Kidney (tissue), 14 donors: ENCODE data around the gene SENP8. TPM values are rescaled to one million over a fixed set of nuclear protein-coding genes. Genes with fewer than 3 reads are reported as not detected.

Experiments used
- DNase-seq, 5 donors: peaks; one replicate each; pipeline ENCODE4 v3.0.0-alpha.2; 2013 to 2020
- FAIRE-seq: peaks from 2 replicates; lab custom pipeline; 2012; peaks lifted over from hg19 to GRCh38; lab: Jason Lieb, UNC
- H3K27ac ChIP-seq, 2 donors: one replicate each; pipeline ENCODE4 v1.7.0; 2013; ENCODE audit warnings: low read depth in 2 of 2, low read length in 2 of 2, inconsistent platforms in 1 of 2
- H3K27me3 ChIP-seq: one replicate; pipeline ENCODE4 v1.7.1; 2013; ENCODE audit warnings: low read length, inconsistent platforms; ENCODE audit not compliant: control insufficient read depth, insufficient read depth
- H3K36me3 ChIP-seq, 3 donors: one replicate each; pipeline versions ENCODE4 v1.7.0 to v1.7.1; 2013; ENCODE audit warnings: low read length in 3 of 3, control low read depth in 1 of 3, inconsistent platforms in 1 of 3; ENCODE audit not compliant: insufficient read depth in 3 of 3, control insufficient read depth in 2 of 3
- H3K4me1 ChIP-seq, 3 donors: one replicate each; pipeline versions ENCODE4 v1.7.0 to v1.7.1; 2013; ENCODE audit warnings: low read length in 3 of 3, inconsistent platforms in 1 of 3, low read depth in 1 of 3; ENCODE audit not compliant: control insufficient read depth in 2 of 3, insufficient read depth in 2 of 3
- H3K4me3 ChIP-seq, 3 donors: one replicate each; pipeline versions ENCODE4 v1.7.0 to v1.8.1; 2013; ENCODE audit warnings: low read length in 3 of 3, control low read depth in 1 of 3, inconsistent platforms in 1 of 3
- H3K9ac ChIP-seq, 3 donors: one replicate each; pipeline versions ENCODE4 v1.7.0 to v1.7.1; 2013; ENCODE audit warnings: low read length in 3 of 3, control low read depth in 1 of 3, inconsistent platforms in 1 of 3
- H3K9me3 ChIP-seq, 3 donors: one replicate each; pipeline versions ENCODE4 v1.7.0 to v1.7.1; 2013; ENCODE audit warnings: low read length in 3 of 3, control low read depth in 1 of 3, inconsistent platforms in 1 of 3; ENCODE audit not compliant: control insufficient read depth in 2 of 3, insufficient read depth in 1 of 3
- intact Hi-C: fragments of 100-400 bp; cut with DNase I; formaldehyde crosslinking; loops from one replicate; pipeline ENCODE4 v1.11.1; 2022
- polyA plus RNA-seq: library from polyadenylated mRNA; stranded (reverse); fragments of 350-450 nt; fragmentation: Illumina TruSeq; extraction: RNeasy Lipid Tissue Mini Kit (QIAGEN cat#74804); gene quantifications from one replicate; pipeline ENCODE4 v1.2.3, GENCODE V29; 2014; ENCODE audit warnings: low read depth, low replicate concordance; ENCODE audit not compliant: insufficient read depth
- total RNA-seq: library from RNA; stranded (reverse); fragmentation: NEBNext Ultra II Directional; extraction: Animal tissue kit (Norgen Biotek cat#: 25700); gene quantifications from one replicate; pipeline ENCODE4 v1.2.1, GENCODE V29; 2021
- TF ChIP-seq, protein P1 (sequence below): IDR thresholded peaks from 3 replicates; pipeline ENCODE4 v1.5.1; 2012; ENCODE audit warnings: mild to moderate bottlenecking, moderate library complexity, borderline replicate concordance; ENCODE audit not compliant: insufficient read depth; ENCODE audit errors: extremely low read depth
- donor health status: control.
- donor health status: control.
- donor health status: control.
- donor health status: control.
- donor health status: control.
- donor health status: DM: yes; HTN: yes; CAD: no.
- donor health status: Normal renal cell carcinoma (clear cell type).

The SENP8 gene
- total and polyA plus RNA-seq, 2 donors from 2014 or later = 4.8 to 5.6 TPM

DNA sequence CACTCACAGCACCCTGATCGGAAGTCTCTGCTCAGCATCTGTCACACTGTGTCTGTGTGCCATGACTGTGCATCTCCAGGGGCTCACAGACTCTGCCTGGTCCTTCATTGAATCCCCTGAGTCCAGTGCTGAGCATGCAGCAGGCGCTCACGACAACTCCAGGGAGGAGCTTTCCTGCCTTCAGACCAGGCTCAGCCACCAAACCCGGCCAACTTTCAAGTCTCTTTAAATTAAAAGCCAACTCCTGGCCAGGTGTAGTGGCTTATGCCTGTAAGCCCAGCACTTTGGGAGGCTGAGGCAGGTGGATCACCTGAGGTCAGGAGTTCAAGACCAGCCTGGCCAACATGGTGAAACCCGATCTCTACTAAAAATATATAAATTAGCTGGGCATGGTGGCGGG lies 55.2 kb downstream of the SENP8 start:
- Histone ChIP-seq H3K9ac (no peak overlapping the region), H3K36me3 (no peaks in the 10 kb centered on the region), H3K9me3 (no peaks in the 10 kb centered on the region), H3K27ac (no peak overlapping the region), H3K4me3 (no peak overlapping the region), H3K27me3 (no peaks in the 10 kb centered on the region), H3K4me1 (peaks cover 0 to 6% (median 0%) of the 10 kb centered on the region in 3 donors)
- no peak for DNase-seq
- intact Hi-C loops = no loop called here
- FAIRE-seq = no peak
- TF ChIP-seq, protein P1, sequence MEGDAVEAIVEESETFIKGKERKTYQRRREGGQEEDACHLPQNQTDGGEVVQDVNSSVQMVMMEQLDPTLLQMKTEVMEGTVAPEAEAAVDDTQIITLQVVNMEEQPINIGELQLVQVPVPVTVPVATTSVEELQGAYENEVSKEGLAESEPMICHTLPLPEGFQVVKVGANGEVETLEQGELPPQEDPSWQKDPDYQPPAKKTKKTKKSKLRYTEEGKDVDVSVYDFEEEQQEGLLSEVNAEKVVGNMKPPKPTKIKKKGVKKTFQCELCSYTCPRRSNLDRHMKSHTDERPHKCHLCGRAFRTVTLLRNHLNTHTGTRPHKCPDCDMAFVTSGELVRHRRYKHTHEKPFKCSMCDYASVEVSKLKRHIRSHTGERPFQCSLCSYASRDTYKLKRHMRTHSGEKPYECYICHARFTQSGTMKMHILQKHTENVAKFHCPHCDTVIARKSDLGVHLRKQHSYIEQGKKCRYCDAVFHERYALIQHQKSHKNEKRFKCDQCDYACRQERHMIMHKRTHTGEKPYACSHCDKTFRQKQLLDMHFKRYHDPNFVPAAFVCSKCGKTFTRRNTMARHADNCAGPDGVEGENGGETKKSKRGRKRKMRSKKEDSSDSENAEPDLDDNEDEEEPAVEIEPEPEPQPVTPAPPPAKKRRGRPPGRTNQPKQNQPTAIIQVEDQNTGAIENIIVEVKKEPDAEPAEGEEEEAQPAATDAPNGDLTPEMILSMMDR = no peak

DNA sequence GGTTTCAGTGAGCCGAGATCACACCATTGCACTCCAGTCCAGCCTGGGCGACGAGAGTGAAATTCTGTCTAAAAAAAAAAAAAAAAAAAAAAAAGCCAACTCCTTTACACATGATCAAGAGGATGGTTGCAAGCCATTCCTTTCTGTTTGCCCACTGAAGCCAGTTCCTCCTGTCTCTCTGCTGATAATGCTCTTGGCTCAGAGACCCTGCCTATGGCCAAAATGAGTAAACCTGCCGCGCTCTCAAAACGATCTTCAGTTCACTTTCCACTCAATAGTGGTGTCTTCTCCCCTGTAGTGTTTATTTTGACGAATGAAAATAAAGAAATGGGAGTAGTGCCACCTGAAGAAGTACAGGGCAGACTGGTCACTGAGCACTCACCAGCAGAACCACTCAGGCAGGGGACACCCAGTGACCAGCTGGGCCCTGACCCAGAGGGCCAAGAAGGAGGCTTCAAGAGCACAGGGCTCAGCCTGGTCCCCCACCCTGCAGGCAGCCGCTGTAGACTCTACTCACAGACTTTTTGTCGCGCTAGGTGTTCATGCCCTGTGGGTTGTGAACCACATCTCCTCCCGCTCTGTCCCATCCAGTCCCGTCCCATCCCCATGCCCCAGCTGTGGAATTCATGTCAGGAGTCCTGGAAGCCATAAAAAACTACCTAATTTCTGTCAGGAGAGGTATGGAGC lies 55.8 kb downstream of the SENP8 start:
- H3K9ac ChIP-seq = no peak overlapping the region
- intact Hi-C loops = no loop called here
- H3K9me3 ChIP-seq = no peaks in the 10 kb centered on the region
- no peak overlapping the region for H3K27ac ChIP-seq
- DNase-seq (no peak), FAIRE-seq (no peak)
- no peaks in the 10 kb centered on the region for H3K36me3 ChIP-seq
- H3K27me3 ChIP-seq = no peaks in the 10 kb centered on the region
- H3K4me3 ChIP-seq = no peak overlapping the region
- peaks cover 0 to 6% (median 0%) of the 10 kb centered on the region in 3 donors for H3K4me1 ChIP-seq
- TF ChIP-seq, protein P1 = no peak

DNA sequence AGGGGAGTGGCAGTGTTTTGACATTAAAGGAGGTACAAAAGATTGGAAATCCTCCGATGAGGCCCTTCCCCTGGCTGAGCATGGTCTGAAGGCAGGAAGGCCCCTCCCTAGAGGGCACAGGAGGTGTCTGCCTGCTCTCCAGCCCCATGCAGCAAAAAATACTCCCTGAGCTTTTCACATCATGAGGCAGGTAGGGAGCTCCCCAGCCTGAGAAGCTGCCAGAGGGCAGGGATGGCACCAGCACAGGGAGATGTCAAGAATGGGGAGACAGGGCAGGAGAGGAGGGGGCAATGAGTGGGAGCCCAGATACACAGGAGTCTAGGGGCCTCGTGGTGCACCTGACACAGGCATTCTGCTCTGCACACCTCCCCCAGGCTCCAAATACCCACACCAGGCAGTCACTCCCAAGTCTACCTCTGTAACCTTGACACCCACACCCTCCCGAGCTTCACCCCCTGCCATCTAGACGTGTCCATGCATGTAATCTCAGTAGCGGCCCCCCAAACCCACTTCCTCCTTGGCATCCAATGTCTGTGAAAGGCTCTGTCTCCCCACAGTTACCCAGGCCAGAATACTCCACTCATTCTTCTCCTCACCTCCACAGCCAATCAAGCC lies 56.5 kb downstream of the SENP8 start:
- Histone ChIP-seq H3K9me3 (no peaks in the 10 kb centered on the region), H3K27me3 (no peaks in the 10 kb centered on the region), H3K36me3 (no peaks in the 10 kb centered on the region), H3K27ac (no peak overlapping the region), H3K4me3 (no peak overlapping the region), H3K9ac (no peak overlapping the region), H3K4me1 (peaks cover 0 to 8% (median under 1%) of the 10 kb centered on the region in 3 donors)
- TF ChIP-seq, protein P1 = no peak
- no peak for FAIRE-seq
- intact Hi-C loops = no loop called here
- DNase-seq = no peak
